Measurements from ENCODE around the gene EHHADH.
A peak's percentile ranks its signal among the peaks of the same experiment; 100 is the strongest.

EHHADH gene

DNA sequence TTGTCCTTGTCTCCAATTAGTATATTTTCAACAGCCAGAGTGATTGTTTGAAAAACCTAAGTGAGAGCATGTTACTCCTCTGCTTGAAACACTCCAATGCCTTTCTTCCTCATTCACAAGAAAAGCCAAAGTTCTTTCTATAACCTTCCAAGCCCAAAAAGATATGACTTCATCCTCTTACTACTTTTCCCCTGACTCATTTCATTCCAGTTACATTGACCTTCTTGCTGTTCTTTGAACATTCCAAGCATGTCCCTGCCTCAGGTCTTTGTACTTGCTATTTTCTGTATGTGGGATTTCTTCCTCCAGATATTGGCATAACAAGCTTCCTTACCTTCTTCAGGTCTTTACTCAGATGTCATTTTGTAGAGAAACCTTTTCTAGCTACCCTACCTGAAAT lies 28.3 kb downstream of the EHHADH start:
- H4K8ac ChIP-seq (ENCODE audit: low read depth, low read length): no peak overlapping the region
- no peak overlapping the region for H3K4me3 ChIP-seq (ENCODE audit: low read length)
- H3K27ac ChIP-seq (ENCODE audit: low read depth, low read length): no peak overlapping the region
- no peak overlapping the region for H2AK5ac ChIP-seq (ENCODE audit: low read length)
- no peak overlapping the region for H4K5ac ChIP-seq (ENCODE audit: low read length)
- H2BK15ac ChIP-seq (replicated peaks; ENCODE audit: low read depth): no peak overlapping the region
- no peak overlapping the region for H2BK120ac ChIP-seq (ENCODE audit: low read depth, low read length)
- no peaks in the 10 kb centered on the region for H3K79me2 ChIP-seq (ENCODE audit: control insufficient read depth, insufficient read depth, low read length)
- H3K4ac ChIP-seq (ENCODE audit: low read depth, low read length): no peak overlapping the region
- no peak overlapping the region for H3K56ac ChIP-seq (ENCODE audit: low read length)
- DNase-seq: peak; percentile 7
- no peaks in the 10 kb centered on the region for H3K36me3 ChIP-seq (ENCODE audit: control insufficient read depth, insufficient read depth, low read length)
- H3K4me1 ChIP-seq (ENCODE audit: control insufficient read depth, low read depth, low read length): no peaks in the 10 kb centered on the region
- no peak overlapping the region for H2BK5ac ChIP-seq (ENCODE audit: low read length)
- H3K23ac ChIP-seq (ENCODE audit: low read length): no peak overlapping the region
- H3K27me3 ChIP-seq (ENCODE audit: insufficient read depth, low read length, poor library complexity): no peaks in the 10 kb centered on the region
- no peaks in the 10 kb centered on the region for H3K79me1 ChIP-seq (ENCODE audit: low read length)
- H3K9ac ChIP-seq (ENCODE audit: low read length): no peak overlapping the region
- no peak overlapping the region for H3K4me2 ChIP-seq (ENCODE audit: low read length)
- H3K18ac ChIP-seq (ENCODE audit: low read length): no peak overlapping the region

- no CpG with 5 or more reads among the region's 1 CpG for WGBS (ENCODE audit: extremely low coverage, insufficient coverage, low lambda C conversion rate)
- H3K27ac ChIP-seq (ENCODE audit: low read depth, low read length): no peak overlapping the region
- no peak overlapping the region for H2BK5ac ChIP-seq (ENCODE audit: low read length)
- H3K18ac ChIP-seq (ENCODE audit: low read length): no peak overlapping the region
- H3K79me2 ChIP-seq (ENCODE audit: control insufficient read depth, insufficient read depth, low read length): no peaks in the 10 kb centered on the region
- no peak for DNase-seq
- H3K9ac ChIP-seq (ENCODE audit: low read length): no peak overlapping the region
- no peaks in the 10 kb centered on the region for H3K79me1 ChIP-seq (ENCODE audit: low read length)
- no peak overlapping the region for H3K4ac ChIP-seq (ENCODE audit: low read depth, low read length)
- no peaks in the 10 kb centered on the region for H3K36me3 ChIP-seq (ENCODE audit: control insufficient read depth, insufficient read depth, low read length)
- H3K27me3 ChIP-seq (ENCODE audit: insufficient read depth, low read length, poor library complexity): no peaks in the 10 kb centered on the region
- no peak overlapping the region for H3K4me2 ChIP-seq (ENCODE audit: low read length)
- H3K4me3 ChIP-seq (ENCODE audit: low read length): no peak overlapping the region
- H3K23ac ChIP-seq (ENCODE audit: low read length): no peak overlapping the region
- H2BK15ac ChIP-seq (replicated peaks; ENCODE audit: low read depth): no peak overlapping the region
- H2AK5ac ChIP-seq (ENCODE audit: low read length): no peak overlapping the region
- H3K4me1 ChIP-seq (ENCODE audit: control insufficient read depth, low read depth, low read length): no peaks in the 10 kb centered on the region
- H3K56ac ChIP-seq (ENCODE audit: low read length): no peak overlapping the region
- no peak overlapping the region for H2BK120ac ChIP-seq (ENCODE audit: low read depth, low read length)
- no peak overlapping the region for H4K8ac ChIP-seq (ENCODE audit: low read depth, low read length)
- H4K5ac ChIP-seq (ENCODE audit: low read length): no peak overlapping the region
These were observed 28.8 kb downstream of the EHHADH start for GRCh38 chr3:185225080-185225479.

DNA sequence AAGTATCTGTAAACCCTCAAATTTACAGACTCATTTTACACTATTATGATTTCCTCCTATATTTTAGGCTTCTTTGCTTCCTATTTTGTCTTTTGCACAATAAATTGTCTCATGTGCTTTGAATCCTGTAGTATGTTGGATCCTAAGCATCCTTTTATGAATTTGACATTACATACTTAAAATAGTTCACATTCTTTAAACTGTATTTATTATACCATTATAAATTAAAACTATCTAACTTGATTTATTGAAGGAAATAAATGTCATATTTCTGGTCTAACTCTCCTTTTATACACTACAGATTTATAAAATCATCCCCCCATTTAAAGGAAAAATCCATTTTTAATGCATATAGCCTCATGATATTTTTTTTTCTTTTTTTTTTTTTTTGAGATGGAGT lies 32.6 kb downstream of the EHHADH start:
- Histone ChIP-seq H2BK120ac (ENCODE audit: low read depth, low read length) (no peak overlapping the region), H3K79me2 (ENCODE audit: control insufficient read depth, insufficient read depth, low read length) (no peaks in the 10 kb centered on the region), H2BK15ac (replicated peaks; ENCODE audit: low read depth) (no peak overlapping the region), H3K27me3 (ENCODE audit: insufficient read depth, low read length, poor library complexity) (no peaks in the 10 kb centered on the region), H4K5ac (ENCODE audit: low read length) (no peak overlapping the region), H3K56ac (ENCODE audit: low read length) (no peak overlapping the region), H3K79me1 (ENCODE audit: low read length) (no peaks in the 10 kb centered on the region), H3K4me1 (ENCODE audit: control insufficient read depth, low read depth, low read length) (no peaks in the 10 kb centered on the region), H2AK5ac (ENCODE audit: low read length) (no peak overlapping the region), H3K18ac (ENCODE audit: low read length) (no peak overlapping the region), H3K4me3 (ENCODE audit: low read length) (no peak overlapping the region), H3K36me3 (ENCODE audit: control insufficient read depth, insufficient read depth, low read length) (no peaks in the 10 kb centered on the region), H3K9ac (ENCODE audit: low read length) (no peak overlapping the region), H4K8ac (ENCODE audit: low read depth, low read length) (no peak overlapping the region), H3K27ac (ENCODE audit: low read depth, low read length) (no peak overlapping the region), H3K4me2 (ENCODE audit: low read length) (no peak overlapping the region), H3K23ac (ENCODE audit: low read length) (no peak overlapping the region), H2BK5ac (ENCODE audit: low read length) (no peak overlapping the region), H3K4ac (ENCODE audit: low read depth, low read length) (no peak overlapping the region)
- no peak for DNase-seq

GRCh38 chr3:185216607-185216958 lies 37.3 kb downstream of the EHHADH start:
- peak; percentile 28 for DNase-seq
- no peaks in the 10 kb centered on the region for H3K79me2 ChIP-seq (ENCODE audit: control insufficient read depth, insufficient read depth, low read length)
- H3K36me3 ChIP-seq (ENCODE audit: control insufficient read depth, insufficient read depth, low read length): no peaks in the 10 kb centered on the region
- no peak overlapping the region for H3K56ac ChIP-seq (ENCODE audit: low read length)
- H3K79me1 ChIP-seq (ENCODE audit: low read length): no peaks in the 10 kb centered on the region
- H2BK120ac ChIP-seq (ENCODE audit: low read depth, low read length): no peak overlapping the region
- H2AK5ac ChIP-seq (ENCODE audit: low read length): no peak overlapping the region
- H2BK5ac ChIP-seq (ENCODE audit: low read length): no peak overlapping the region
- no peak overlapping the region for H3K18ac ChIP-seq (ENCODE audit: low read length)
- WGBS (ENCODE audit: extremely low coverage, insufficient coverage, low lambda C conversion rate): no CpG with 5 or more reads among the region's 3 CpGs
- no peaks in the 10 kb centered on the region for H3K4me1 ChIP-seq (ENCODE audit: control insufficient read depth, low read depth, low read length)
- H2BK15ac ChIP-seq (replicated peaks; ENCODE audit: low read depth): no peak overlapping the region
- no peak overlapping the region for H3K4me3 ChIP-seq (ENCODE audit: low read length)
- no peak overlapping the region for H3K27ac ChIP-seq (ENCODE audit: low read depth, low read length)
- no peak overlapping the region for H3K4me2 ChIP-seq (ENCODE audit: low read length)
- H3K23ac ChIP-seq (ENCODE audit: low read length): no peak overlapping the region
- H3K4ac ChIP-seq (ENCODE audit: low read depth, low read length): no peak overlapping the region
- H4K8ac ChIP-seq (ENCODE audit: low read depth, low read length): no peak overlapping the region
- no peak overlapping the region for H4K5ac ChIP-seq (ENCODE audit: low read length)
- no peaks in the 10 kb centered on the region for H3K27me3 ChIP-seq (ENCODE audit: insufficient read depth, low read length, poor library complexity)
- H3K9ac ChIP-seq (ENCODE audit: low read length): no peak overlapping the region

DNA sequence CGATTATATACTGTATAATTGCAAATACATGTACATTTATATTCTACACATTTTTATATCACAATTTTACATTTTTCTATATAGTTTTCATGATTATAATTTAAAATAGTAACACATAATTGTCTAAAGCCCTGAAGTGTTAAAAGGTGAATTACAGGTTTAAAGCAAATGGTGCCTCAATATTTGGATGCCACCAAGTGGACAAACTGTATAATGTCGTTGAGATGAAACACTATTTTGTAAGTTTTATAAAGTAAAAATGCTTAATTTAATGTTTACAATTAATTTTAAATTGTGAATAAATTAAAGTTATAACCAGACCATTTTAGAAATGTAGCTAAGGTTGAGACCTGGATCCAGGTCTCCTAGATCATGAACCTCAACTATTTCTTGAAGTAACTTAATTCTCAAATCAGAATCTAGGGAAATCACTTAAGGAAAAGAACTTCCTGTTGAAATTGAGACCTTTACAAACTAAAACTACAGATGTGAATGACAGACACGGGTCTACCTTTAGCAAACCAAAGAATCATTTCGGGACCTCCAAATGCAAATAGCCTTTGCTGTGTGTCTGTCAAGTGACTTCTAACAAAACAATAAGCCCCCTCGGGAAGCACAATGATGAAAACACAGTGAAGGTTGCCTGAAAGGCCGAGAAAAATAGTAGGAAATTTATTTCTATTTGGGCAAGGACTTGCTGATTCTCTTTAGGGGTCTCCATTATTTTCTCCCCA lies 37.8 kb downstream of the EHHADH start:
- Histone ChIP-seq H3K4me1 (ENCODE audit: control insufficient read depth, low read depth, low read length) (no peaks in the 10 kb centered on the region), H3K27ac (ENCODE audit: low read depth, low read length) (no peak overlapping the region), H2BK5ac (ENCODE audit: low read length) (no peak overlapping the region), H2AK5ac (ENCODE audit: low read length) (no peak overlapping the region), H3K9ac (ENCODE audit: low read length) (no peak overlapping the region), H3K4me3 (ENCODE audit: low read length) (no peak overlapping the region), H2BK120ac (ENCODE audit: low read depth, low read length) (no peak overlapping the region), H3K18ac (ENCODE audit: low read length) (no peak overlapping the region), H3K79me2 (ENCODE audit: control insufficient read depth, insufficient read depth, low read length) (no peaks in the 10 kb centered on the region), H3K27me3 (ENCODE audit: insufficient read depth, low read length, poor library complexity) (no peaks in the 10 kb centered on the region), H3K4me2 (ENCODE audit: low read length) (no peak overlapping the region), H3K56ac (ENCODE audit: low read length) (no peak overlapping the region), H3K4ac (ENCODE audit: low read depth, low read length) (no peak overlapping the region), H4K8ac (ENCODE audit: low read depth, low read length) (no peak overlapping the region), H2BK15ac (replicated peaks; ENCODE audit: low read depth) (peak overlapping the region; percentile 85), H3K79me1 (ENCODE audit: low read length) (no peaks in the 10 kb centered on the region), H4K5ac (ENCODE audit: low read length) (no peak overlapping the region), H3K36me3 (ENCODE audit: control insufficient read depth, insufficient read depth, low read length) (no peaks in the 10 kb centered on the region), H3K23ac (ENCODE audit: low read length) (no peak overlapping the region)
- 100% methylated on average over 2 of the region's 6 CpGs for WGBS (ENCODE audit: extremely low coverage, insufficient coverage, low lambda C conversion rate)
- peak; percentile 26 for DNase-seq

- no CpG with 5 or more reads among the region's 5 CpGs for WGBS (ENCODE audit: extremely low coverage, insufficient coverage, low lambda C conversion rate)
- no peak overlapping the region for H3K4me2 ChIP-seq (ENCODE audit: low read length)
These were observed 41.3 kb downstream of the EHHADH start for GRCh38 chr3:185212559-185212958.

More at GRCh38 chr3:185212559-185212958, 41.3 kb downstream of the EHHADH start:
- no peak overlapping the region for H2BK120ac ChIP-seq (ENCODE audit: low read depth, low read length)
- no peak overlapping the region for H4K8ac ChIP-seq (ENCODE audit: low read depth, low read length)
- no peak overlapping the region for H3K4me3 ChIP-seq (ENCODE audit: low read length)
- H2BK15ac ChIP-seq (replicated peaks; ENCODE audit: low read depth): no peak overlapping the region
- H3K27me3 ChIP-seq (ENCODE audit: insufficient read depth, low read length, poor library complexity): no peaks in the 10 kb centered on the region
- no peak overlapping the region for H3K56ac ChIP-seq (ENCODE audit: low read length)
- no peak overlapping the region for H3K18ac ChIP-seq (ENCODE audit: low read length)
- no peak for DNase-seq
- no peak overlapping the region for H3K9ac ChIP-seq (ENCODE audit: low read length)
- H3K4ac ChIP-seq (ENCODE audit: low read depth, low read length): no peak overlapping the region
- no peak overlapping the region for H2BK5ac ChIP-seq (ENCODE audit: low read length)
- H3K79me2 ChIP-seq (ENCODE audit: control insufficient read depth, insufficient read depth, low read length): no peaks in the 10 kb centered on the region
- no peak overlapping the region for H2AK5ac ChIP-seq (ENCODE audit: low read length)
- H3K27ac ChIP-seq (ENCODE audit: low read depth, low read length): no peak overlapping the region
- H3K23ac ChIP-seq (ENCODE audit: low read length): no peak overlapping the region
- H4K5ac ChIP-seq (ENCODE audit: low read length): no peak overlapping the region
- H3K79me1 ChIP-seq (ENCODE audit: low read length): no peaks in the 10 kb centered on the region
- no peaks in the 10 kb centered on the region for H3K36me3 ChIP-seq (ENCODE audit: control insufficient read depth, insufficient read depth, low read length)
- no peaks in the 10 kb centered on the region for H3K4me1 ChIP-seq (ENCODE audit: control insufficient read depth, low read depth, low read length)

Data from mesendoderm (in vitro differentiated cells).